Hepatic stellate cell (primary cell): Measurements from ENCODE around the gene CTLA4.
A peak's percentile ranks its signal among the peaks of the same experiment; 100 is the strongest.

Experiments used
- DNase-seq: peaks from one replicate; pipeline ENCODE4 v3.0.0; 2011; ENCODE audit warnings: low spot score

CTLA4 gene

DNA sequence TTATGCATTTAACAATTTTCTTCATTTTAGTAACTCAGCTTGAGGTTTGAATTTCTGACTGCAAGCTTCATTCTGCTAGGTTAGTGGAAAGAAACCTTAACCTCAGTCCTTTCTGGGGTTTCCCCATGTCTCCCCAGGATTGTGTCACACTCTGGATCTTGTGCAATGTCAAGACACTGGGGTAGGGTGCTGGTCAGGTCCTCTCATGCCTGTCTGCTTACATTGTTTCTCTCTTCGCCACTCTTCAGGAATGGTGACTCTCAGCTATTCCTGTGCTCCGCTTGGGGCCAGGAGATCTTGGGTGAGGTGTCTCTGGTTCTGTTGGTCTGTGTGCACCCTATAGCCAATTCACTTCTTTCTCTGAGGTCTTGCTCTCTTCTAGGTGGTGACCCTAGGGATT lies 23.9 kb downstream of the CTLA4 start:
- DNase-seq: no peak

DNA sequence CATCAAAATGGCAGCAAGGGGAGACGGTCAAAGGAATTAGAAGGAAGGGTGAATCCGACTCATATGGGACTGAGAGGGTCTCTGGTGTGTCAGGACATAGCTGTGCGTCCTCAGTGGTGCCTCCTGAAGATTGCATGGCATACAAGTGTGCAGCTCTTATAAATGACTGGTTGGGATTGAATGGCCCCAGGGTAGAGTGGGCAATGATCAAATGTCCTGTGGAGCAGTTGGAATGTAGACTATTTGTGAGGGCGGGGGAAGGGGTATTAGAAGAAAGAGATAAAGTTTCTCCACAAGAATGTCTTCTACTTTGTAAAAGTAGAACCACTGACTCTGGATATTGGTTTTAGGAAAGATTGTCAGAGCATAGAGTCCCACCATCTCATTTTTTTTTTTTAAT lies 24.6 kb downstream of the CTLA4 start:
- no peak for DNase-seq

DNA sequence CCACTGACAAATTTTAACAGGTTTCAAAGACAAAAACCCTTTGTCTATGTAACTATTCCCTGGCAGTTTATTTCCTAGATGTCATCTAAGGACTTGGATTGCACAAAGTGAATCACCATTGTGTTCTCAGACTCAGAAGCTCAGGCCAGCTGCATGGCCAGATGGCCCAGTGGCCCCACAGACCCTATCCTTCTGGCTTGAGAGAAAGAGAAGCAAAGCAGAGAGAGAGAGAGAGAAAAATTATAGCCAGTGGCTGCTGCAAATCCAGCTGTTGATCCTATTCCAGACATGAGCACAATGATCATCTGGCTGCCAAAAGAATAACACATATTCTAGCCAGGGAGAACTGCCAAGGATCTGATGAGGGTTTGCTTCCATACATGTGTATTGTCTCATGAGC lies 25.8 kb downstream of the CTLA4 start:
- DNase-seq: no peak

DNA sequence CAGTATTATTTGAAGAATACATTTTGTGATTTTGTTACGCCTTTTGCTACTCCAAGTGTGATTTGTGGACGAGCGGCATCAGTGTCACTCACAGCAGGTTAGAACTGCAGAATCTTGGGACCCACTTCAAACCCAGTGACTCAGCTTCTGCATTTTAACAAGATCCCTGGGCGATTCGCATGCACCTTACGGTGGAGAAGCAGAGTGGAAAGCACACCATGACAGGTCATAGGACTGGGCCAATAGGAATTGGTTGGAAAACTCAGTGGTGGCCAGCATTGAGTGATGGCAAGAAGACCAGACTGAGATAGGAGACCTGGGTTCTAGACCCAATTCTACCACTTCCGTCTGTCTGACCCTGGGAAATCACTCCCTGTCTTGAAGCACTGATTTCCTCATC lies 26.3 kb downstream of the CTLA4 start:
- DNase-seq: no peak

GRCh38 chr2:203894262-203894661 lies 26.7 kb downstream of the CTLA4 start:
- DNase-seq: no peak

GRCh38 chr2:203897544-203897943 lies 30.0 kb downstream of the CTLA4 start:
- no peak for DNase-seq

DNA sequence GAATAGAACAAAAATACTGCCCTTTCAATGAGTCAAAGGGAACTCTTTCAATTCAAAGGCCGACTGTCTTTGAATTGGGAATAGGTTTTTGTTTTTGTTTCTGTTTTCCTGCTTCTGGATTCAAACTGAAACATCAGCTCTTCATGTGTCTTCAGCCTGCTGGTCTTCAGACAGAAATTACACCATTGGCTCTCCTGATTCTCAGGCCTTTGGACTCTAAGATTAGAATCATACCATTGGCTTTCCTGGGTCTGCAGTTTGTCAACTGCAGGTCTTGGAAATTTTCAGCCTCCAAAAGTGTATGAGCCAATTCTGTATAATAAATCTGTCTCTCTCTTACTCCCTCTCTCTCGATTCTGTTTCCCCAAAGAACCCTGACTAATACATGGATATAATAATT lies 31.1 kb downstream of the CTLA4 start:
- DNase-seq: no peak

DNA sequence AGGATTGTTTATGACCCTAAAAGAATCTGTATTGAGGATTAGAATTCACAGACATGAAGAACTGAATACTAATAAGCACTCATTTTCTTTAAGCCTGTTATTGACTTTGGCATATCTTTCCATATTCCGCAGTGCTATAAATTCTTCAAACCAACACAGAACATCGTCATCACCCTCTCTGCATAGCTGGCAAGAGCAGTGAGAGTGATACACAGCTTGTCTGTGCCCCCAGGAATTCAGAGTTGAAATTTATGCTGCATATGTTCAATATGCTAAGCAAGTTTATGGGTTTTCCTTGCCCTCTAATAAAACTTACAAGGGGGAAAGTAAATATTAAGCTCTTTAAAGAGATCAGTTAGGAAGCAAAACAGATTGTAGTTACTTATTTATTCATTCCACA lies 32.7 kb downstream of the CTLA4 start:
- DNase-seq: no peak

DNA sequence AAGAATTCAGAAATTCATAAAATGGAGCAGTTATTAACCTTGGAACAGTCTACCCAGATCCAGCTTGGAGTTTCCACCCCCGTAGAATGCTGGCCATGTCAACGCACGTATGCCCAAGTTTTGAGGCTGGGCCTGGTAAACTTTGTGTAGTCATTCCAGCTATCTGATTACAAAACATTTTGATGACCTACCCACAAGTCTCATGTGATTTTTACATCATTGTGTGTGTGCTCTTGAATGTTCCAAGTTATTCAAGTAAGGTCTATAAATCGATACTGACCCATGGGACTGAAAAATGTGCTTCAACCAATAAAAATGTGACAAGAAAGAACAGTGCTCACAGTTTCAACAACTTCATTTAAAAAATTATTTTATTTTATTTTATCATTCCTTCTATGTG lies 36.5 kb downstream of the CTLA4 start:
- no peak for DNase-seq

GRCh38 chr2:203905656-203906055 lies 38.1 kb downstream of the CTLA4 start:
- no peak for DNase-seq

DNA sequence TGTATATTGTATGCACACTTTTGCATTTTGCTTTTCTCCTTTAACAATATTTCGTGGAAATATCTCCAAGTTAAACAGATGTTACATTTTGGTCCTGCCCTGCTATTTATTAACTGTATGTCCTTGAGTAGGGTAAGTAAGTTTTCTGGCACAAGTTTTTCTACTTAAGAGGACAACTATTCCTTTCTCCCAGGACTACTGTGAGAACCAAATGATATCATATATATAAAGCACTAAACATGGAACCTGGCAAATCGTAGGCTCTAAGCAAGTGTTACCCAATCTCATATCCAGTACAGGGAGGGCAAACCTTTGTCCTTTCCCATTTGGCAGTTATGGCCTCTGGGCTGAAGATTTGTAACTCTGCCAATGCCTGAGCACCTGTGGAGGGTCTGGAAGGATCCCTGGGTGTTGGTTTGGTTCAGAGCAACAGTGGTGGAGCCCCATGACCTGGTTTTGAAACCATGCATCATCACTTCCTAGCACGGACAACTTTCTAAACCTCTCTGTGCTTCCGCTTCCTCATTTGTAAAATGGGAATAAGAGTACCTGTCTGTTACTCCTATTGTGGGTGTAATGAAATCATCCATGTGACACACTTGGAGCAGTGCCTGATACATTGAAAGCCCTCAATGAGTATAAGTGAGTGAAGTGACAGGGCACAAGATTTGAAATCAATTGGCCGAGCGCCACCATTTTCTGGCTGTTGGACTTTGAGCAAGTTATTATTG lies 40.7 kb downstream of the CTLA4 start:
- no peak for DNase-seq

GRCh38 chr2:203908797-203909185 lies 41.2 kb downstream of the CTLA4 start:
- no peak for DNase-seq

DNA sequence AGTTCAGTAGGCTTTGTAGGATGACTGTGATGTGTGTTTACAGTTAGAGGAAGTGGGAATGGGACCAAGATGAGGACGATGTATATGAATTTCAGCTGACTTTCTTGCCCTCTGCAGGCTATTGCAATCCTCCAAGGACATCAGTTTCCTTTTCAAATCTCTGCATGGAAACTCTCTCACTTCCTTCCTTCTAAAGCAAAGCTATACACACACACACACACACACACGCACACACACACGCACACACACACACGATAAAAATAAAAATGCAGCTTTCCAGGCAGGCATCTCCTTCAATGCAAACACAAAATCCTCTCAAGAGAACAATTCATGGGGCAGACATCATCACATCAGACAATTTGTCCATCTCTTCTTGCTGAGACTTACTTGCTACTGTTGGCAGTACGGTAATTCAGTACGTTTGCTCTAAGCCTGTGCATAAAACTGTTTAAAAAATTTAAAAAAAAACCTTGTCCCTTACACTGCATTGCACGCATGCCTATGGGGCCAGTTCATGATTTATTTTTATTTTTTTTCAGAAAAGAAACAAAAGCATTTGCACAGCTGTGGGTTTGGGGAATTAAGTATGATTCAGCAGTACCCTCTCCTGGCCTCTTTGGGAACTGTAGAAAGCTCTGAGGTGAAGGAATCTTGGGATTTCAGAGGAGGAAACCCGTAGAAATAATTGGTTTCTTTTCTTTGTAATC lies 41.8 kb downstream of the CTLA4 start:
- DNase-seq: peak; percentile 62

GRCh38 chr2:203909974-203910373 lies 42.4 kb downstream of the CTLA4 start:
- no peak for DNase-seq

GRCh38 chr2:203913947-203914346 lies 46.4 kb downstream of the CTLA4 start:
- no peak for DNase-seq

- DNase-seq: no peak
These were observed 47.1 kb downstream of the CTLA4 start for GRCh38 chr2:203914546-203915182.

DNA sequence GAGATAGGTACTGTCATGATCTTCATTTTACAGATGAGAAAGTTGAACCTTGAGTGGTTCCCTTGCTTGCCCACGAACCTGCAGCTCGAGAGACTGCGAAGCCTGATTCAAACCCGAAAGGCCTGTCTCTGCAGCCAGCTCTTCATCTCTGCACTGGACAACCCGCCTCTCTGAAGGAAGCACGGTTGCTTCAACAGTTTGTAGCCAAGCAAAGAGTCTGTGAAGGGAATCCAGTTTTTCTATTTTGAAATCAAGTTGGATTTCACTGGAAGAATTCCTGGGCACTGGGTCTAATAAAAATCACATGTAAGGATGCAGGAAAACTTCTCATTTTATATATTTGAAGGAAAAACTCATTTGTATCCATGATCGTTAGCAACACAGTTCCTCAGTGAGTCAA lies 47.7 kb downstream of the CTLA4 start:
- no peak for DNase-seq

DNA sequence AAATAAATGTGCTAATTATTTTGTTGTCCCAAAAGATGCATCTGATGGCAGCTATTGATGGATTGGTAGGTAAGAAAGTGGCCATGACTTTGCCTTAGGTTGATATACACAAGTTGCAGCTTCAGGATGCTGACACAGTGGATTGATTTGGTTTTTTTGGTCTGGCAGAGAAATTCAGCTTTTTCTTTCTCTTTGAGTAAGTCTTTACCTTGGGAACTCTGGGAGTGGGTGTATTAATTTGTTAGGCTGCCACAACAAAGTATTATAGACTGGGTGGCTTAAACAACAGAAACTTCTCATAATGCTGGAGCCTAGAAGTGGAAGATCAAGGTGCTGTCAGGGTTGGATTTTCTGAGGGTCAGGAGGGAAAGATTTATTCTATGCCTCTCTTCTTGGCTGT lies 49.2 kb downstream of the CTLA4 start:
- no peak for DNase-seq

- DNase-seq: no peak
These were observed 50.7 kb downstream of the CTLA4 start for GRCh38 chr2:203918264-203918663.

GRCh38 chr2:203918839-203919238 lies 51.3 kb downstream of the CTLA4 start:
- DNase-seq: no peak
